Body of pancreas (tissue), 4 donors: ENCODE results near the gene RGP1. TPM values are rescaled to one million over a fixed set of nuclear protein-coding genes. Genes with fewer than 3 reads are reported as not detected.

Experiments
- ATAC-seq: fragments of 150-250 bp; one replicate; pipeline ENCODE4 v1.9.1; 2016
- DNase-seq, 4 donors: peaks; one replicate each; pipeline ENCODE4 v3.0.0-alpha.2; 2019
- H3K27ac ChIP-seq, 4 donors: fragments of 200-600 bp; sonication (generic); 1 replicate in 3 of 4; 2 replicates in 1 of 4; pipeline versions ENCODE4 v1.5.1 to v1.6.1; 2016 to 2019; ENCODE audit warnings: mild to moderate bottlenecking in 1 of 4, mixed read lengths in 1 of 4, moderate library complexity in 1 of 4
- H3K27me3 ChIP-seq, 2 donors: fragments of 200-600 bp; sonication (generic); one replicate each; pipeline ENCODE4 v1.6.0; 2016; ENCODE audit warnings: mild to moderate bottlenecking in 1 of 2
- H3K36me3 ChIP-seq, 2 donors: fragments of 200-600 bp; sonication (generic); replicated peaks in 1 of 2; 2 replicates each; pipeline ENCODE4 v1.5.1; 2016; ENCODE audit warnings: low read depth in 2 of 2; ENCODE audit not compliant: insufficient read depth in 1 of 2
- H3K4me1 ChIP-seq: fragments of 200-600 bp; sonication (generic); one replicate; pipeline ENCODE4 v1.6.0; 2016
- H3K4me3 ChIP-seq, 2 donors: fragments of 200-600 bp; sonication (generic); 1 replicate in 1 of 2; 2 replicates in 1 of 2; pipeline ENCODE4 v1.5.1; 2016 to 2019
- H3K9me3 ChIP-seq, 3 donors: fragments of 200-600 bp; sonication (generic); 1 replicate in 2 of 3; 2 replicates in 1 of 3; pipeline ENCODE4 v1.5.1; 2016
- CTCF ChIP-seq, 7 experiments: fragments of 450-650 bp in 4 of 7; fragments of 200-600 bp in 3 of 7; sonication (generic) in 3 of 7; IDR thresholded peaks; one replicate each; pipeline ENCODE4 v1.5.1; 2016 to 2019; ENCODE audit warnings: antibody characterized with exemption in 7 of 7
- POLR2A ChIP-seq, 3 donors: fragments of 450-650 bp; IDR thresholded peaks; one replicate each; pipeline ENCODE4 v1.6.1; 2016; ENCODE audit warnings: antibody characterized with exemption in 3 of 3, mild to moderate bottlenecking in 2 of 3
- WGBS, 2 donors: methylation state at CpG; one replicate each; pipeline ENCODE4 v1.1.5; 2017; 5-methylcytosine and 5-hydroxymethylcytosine counted together
- intact Hi-C: fragments of 100-400 bp; cut with DNase I; formaldehyde crosslinking; loops from one replicate; pipeline ENCODE4 v1.15.1; 2023
- total RNA-seq, 2 donors: library from RNA; depleted of rRNA; stranded (reverse); fragments of >200 nt; gene quantifications; one replicate each; pipeline ENCODE4 v1.1.0, GENCODE V29; 2016

Gene RGP1
- total RNA-seq, 2 donors from 2014 or later: 15.3 to 18.1 TPM

- ATAC-seq: peak; percentile 73
- intact Hi-C loops: no loop called here
- Histone ChIP-seq H3K9me3 (no peaks in the 10 kb centered on the region), H3K4me1 (peaks cover 35% of the 10 kb centered on the region), H3K36me3 (no peaks in the 10 kb centered on the region), H3K4me3 (no peak overlapping the region), H3K27ac (peak overlapping the region; percentile 62 to 90 (median 77)), H3K27me3 (no peaks in the 10 kb centered on the region)
- peak; percentile 32 to 67 (median 56) for DNase-seq
- TF ChIP-seq POLR2A (IDR thresholded peaks at IDR 0.05) (peak in 1 of 3 donors; percentile 20), CTCF (IDR thresholded peaks at IDR 0.05) (no peak)
- 1 to 8% methylated on average over 4 of the region's 4 CpGs for WGBS, 2 donors
These were observed 22.0 kb downstream of the RGP1 start for GRCh38 chr9:35771075-35771433.

GRCh38 chr9:35771534-35771933, 22.4 kb downstream of the RGP1 start:
- Histone ChIP-seq H3K27me3 (no peaks in the 10 kb centered on the region), H3K9me3 (no peaks in the 10 kb centered on the region), H3K27ac (peak overlapping the region; percentile 62 to 90 (median 77)), H3K36me3 (no peaks in the 10 kb centered on the region), H3K4me1 (peaks cover 35% of the 10 kb centered on the region), H3K4me3 (no peak overlapping the region)
- 0 to 6% methylated on average over 1 of the region's 1 CpG for WGBS, 2 donors
- no peak for TF ChIP-seq CTCF (IDR thresholded peaks at IDR 0.05)
- TF ChIP-seq POLR2A (IDR thresholded peaks at IDR 0.05): no peak
- intact Hi-C loops: no loop called here
- peak; percentile 87 for ATAC-seq
- peak; percentile 74 to 87 (median 82) for DNase-seq

- DNase-seq (peak in 2 of 4 donors; percentile 24 to 54), ATAC-seq (peak; percentile 69)
- Histone ChIP-seq H3K9me3 (no peaks in the 10 kb centered on the region), H3K36me3 (no peaks in the 10 kb centered on the region), H3K27me3 (no peaks in the 10 kb centered on the region), H3K4me1 (peaks cover 35% of the 10 kb centered on the region), H3K4me3 (no peak overlapping the region), H3K27ac (peak overlapping the region in 3 of 4 donors; percentile 73 to 90 (median 81))
- 39 to 49% methylated on average over 3 of the region's 3 CpGs for WGBS, 2 donors
- intact Hi-C loops: no loop called here
- TF ChIP-seq POLR2A (IDR thresholded peaks at IDR 0.05) (no peak), CTCF (IDR thresholded peaks at IDR 0.05) (no peak)
These were observed 22.9 kb downstream of the RGP1 start for GRCh38 chr9:35771943-35772342.

- TF ChIP-seq POLR2A (IDR thresholded peaks at IDR 0.05) (no peak), CTCF (IDR thresholded peaks at IDR 0.05) (no peak)
- peak in 1 of 4 donors; percentile 31 for DNase-seq
These were observed 26.0 kb downstream of the RGP1 start for GRCh38 chr9:35774907-35775635.

GRCh38 chr9:35776018-35776417, 26.9 kb downstream of the RGP1 start:
- Histone ChIP-seq H3K27ac (no peak overlapping the region), H3K4me3 (no peak overlapping the region), H3K36me3 (no peaks in the 10 kb centered on the region), H3K4me1 (peaks cover 22% of the 10 kb centered on the region), H3K9me3 (no peaks in the 10 kb centered on the region), H3K27me3 (no peaks in the 10 kb centered on the region)
- ATAC-seq (no peak), DNase-seq (no peak)
- TF ChIP-seq CTCF (IDR thresholded peaks at IDR 0.05) (no peak), POLR2A (IDR thresholded peaks at IDR 0.05) (no peak)
- WGBS, 2 donors: 76 to 83% methylated on average over 4 of the region's 4 CpGs
- intact Hi-C loops: no loop called here

More at GRCh38 chr9:35774907-35775635, 26.0 kb downstream of the RGP1 start:
- no peak for ATAC-seq
- no peaks in the 10 kb centered on the region for H3K36me3 ChIP-seq
- intact Hi-C loops: no loop called here
- 73 to 81% methylated on average over 7 of the region's 7 CpGs for WGBS, 2 donors
- H3K4me1 ChIP-seq: peaks cover 31% of the 10 kb centered on the region
- H3K27ac ChIP-seq: no peak overlapping the region
- no peaks in the 10 kb centered on the region for H3K9me3 ChIP-seq
- no peak overlapping the region for H3K4me3 ChIP-seq
- H3K27me3 ChIP-seq: no peaks in the 10 kb centered on the region
